Urothelium cell line (cell line): ENCODE results near the gene DOCK4.

Experiments
- DNase-seq: peaks from one replicate; pipeline ENCODE4 v3.0.0; 2011; ENCODE audit warnings: low spot score, mixed read lengths
- FAIRE-seq: peaks from 2 replicates; lab custom pipeline; 2011; peaks lifted over from hg19 to GRCh38; lab: Jason Lieb, UNC

The DOCK4 gene

GRCh38 chr7:112021379-112022044 lies 184.7 kb downstream of the DOCK4 start:
- DNase-seq (no peak), FAIRE-seq (no peak)

- no peak for DNase-seq
- no peak for FAIRE-seq
These were observed 185.4 kb downstream of the DOCK4 start for GRCh38 chr7:112020800-112021199.

- DNase-seq (no peak), FAIRE-seq (no peak)
These were observed 186.3 kb downstream of the DOCK4 start for GRCh38 chr7:112019932-112020331.

GRCh38 chr7:112018305-112019030 lies 187.7 kb downstream of the DOCK4 start:
- FAIRE-seq, result no peak

GRCh38 chr7:112015146-112015545 lies 191.1 kb downstream of the DOCK4 start:
- no peak for DNase-seq
- no peak for FAIRE-seq

More at GRCh38 chr7:112018305-112019030, 187.7 kb downstream of the DOCK4 start:
- no peak for DNase-seq

- no peak for FAIRE-seq
- no peak for DNase-seq
These were observed 191.9 kb downstream of the DOCK4 start for GRCh38 chr7:112014347-112014746.

- FAIRE-seq (no peak), DNase-seq (no peak)
These were observed 192.9 kb downstream of the DOCK4 start for GRCh38 chr7:112013274-112013673.

GRCh38 chr7:112012242-112012641 lies 194.0 kb downstream of the DOCK4 start:
- FAIRE-seq (no peak), DNase-seq (no peak)

- FAIRE-seq, result no peak
- no peak for DNase-seq
These were observed 195.2 kb downstream of the DOCK4 start for GRCh38 chr7:112010994-112011393.

GRCh38 chr7:112010109-112010508 lies 196.1 kb downstream of the DOCK4 start:
- DNase-seq, result no peak
- FAIRE-seq, result no peak

- DNase-seq, result peak; percentile 50
- FAIRE-seq, result peak; percentile 37
These were observed 197.1 kb downstream of the DOCK4 start for GRCh38 chr7:112009081-112009480.

GRCh38 chr7:112007185-112007584 lies 199.0 kb downstream of the DOCK4 start:
- DNase-seq (no peak), FAIRE-seq (no peak)

GRCh38 chr7:112006071-112006470 lies 200.1 kb downstream of the DOCK4 start:
- FAIRE-seq, result no peak
- DNase-seq, result no peak

GRCh38 chr7:112005205-112005775 lies 200.9 kb downstream of the DOCK4 start:
- no peak for FAIRE-seq

GRCh38 chr7:112001091-112001826 lies 204.9 kb downstream of the DOCK4 start:
- DNase-seq (peak; percentile 58), FAIRE-seq (peak; percentile 48)

More at GRCh38 chr7:112005205-112005775, 200.9 kb downstream of the DOCK4 start:
- no peak for DNase-seq

- FAIRE-seq (no peak), DNase-seq (no peak)
These were observed 207.9 kb downstream of the DOCK4 start for GRCh38 chr7:111998326-111998725.

GRCh38 chr7:111997546-111997945 lies 208.7 kb downstream of the DOCK4 start:
- no peak for DNase-seq
- FAIRE-seq, result no peak

GRCh38 chr7:111992601-111993000 lies 213.6 kb downstream of the DOCK4 start:
- FAIRE-seq (no peak), DNase-seq (no peak)

- DNase-seq, result no peak
- no peak for FAIRE-seq
These were observed 215.6 kb downstream of the DOCK4 start for GRCh38 chr7:111990643-111991042.

GRCh38 chr7:111987886-111988285 lies 218.3 kb downstream of the DOCK4 start:
- FAIRE-seq, result no peak
- DNase-seq, result no peak

GRCh38 chr7:111987115-111987826 lies 218.9 kb downstream of the DOCK4 start:
- FAIRE-seq, result no peak
- no peak for DNase-seq
